Activated B cell treated with CpG ODN at 0.5 μM for 24 hours (primary cell): ENCODE results near the gene SENP6. TPM values are rescaled to one million over a fixed set of nuclear protein-coding genes. Genes with fewer than 3 reads are reported as not detected.
"Not testable (repeated sequence)": the region's sequence is repeated elsewhere in the genome, so short reads cannot be mapped to it uniquely, and the experiment has no call there.

Source experiments
- ATAC-seq: fragments of 200-7000 bp; cut with Tn5 transposase; one replicate; pipeline ENCODE4 v1.10.0; 2021; ENCODE audit warnings: low read depth, mild to moderate bottlenecking, moderate library complexity
- CTCF ChIA-PET: fragments of 350-600 bp; sonication (Branson Sonifier 250); formaldehyde crosslinking; loops from one replicate; lab custom pipeline; 2021; ENCODE audit warnings: antibody characterized with exemption; lab: Charles Lee
- POLR2A ChIA-PET: fragments of 350-600 bp; sonication (Branson Sonifier 250); formaldehyde crosslinking; loops from one replicate; lab custom pipeline; 2021; ENCODE audit warnings: antibody characterized with exemption; lab: Charles Lee
- DNase-seq: peaks from one replicate; pipeline ENCODE4 v3.0.0; 2022
- H3K27ac Mint-ChIP-seq: one replicate; pipeline ENCODE4 v1.8.0; 2020; ENCODE audit warnings: mixed read lengths
- H3K27me3 Mint-ChIP-seq: one replicate; pipeline ENCODE4 v1.8.0; 2021; ENCODE audit warnings: mixed read lengths
- H3K36me3 Mint-ChIP-seq: one replicate; pipeline ENCODE4 v1.8.0; 2021; ENCODE audit warnings: low read depth, mixed read lengths
- H3K4me1 Mint-ChIP-seq: one replicate; pipeline ENCODE4 v1.8.0; 2021; ENCODE audit warnings: mixed read lengths
- H3K4me3 Mint-ChIP-seq: one replicate; pipeline ENCODE4 v1.8.0; 2020; ENCODE audit warnings: mild to moderate bottlenecking, mixed read lengths
- H3K9me3 Mint-ChIP-seq: one replicate; pipeline ENCODE4 v1.8.0; 2020; ENCODE audit warnings: mixed read lengths
- intact Hi-C: fragments of 100-400 bp; cut with micrococcal nuclease; formaldehyde crosslinking; loops from one replicate; pipeline ENCODE4 v1.15.1; 2024
- total RNA-seq: library from RNA; stranded (reverse); gene quantifications from 2 replicates; pipeline ENCODE4 v1.2.3, GENCODE V29; 2022
- TF ChIP-seq, protein P1 (sequence below): fragments of 200-600 bp; IDR thresholded peaks from one replicate; pipeline ENCODE4 v1.8.0; 2022; ENCODE audit warnings: antibody characterized with exemption, mild to moderate bottlenecking

SENP6 gene
- total RNA-seq, 1 donor from 2014 or later, result 134 TPM

DNA sequence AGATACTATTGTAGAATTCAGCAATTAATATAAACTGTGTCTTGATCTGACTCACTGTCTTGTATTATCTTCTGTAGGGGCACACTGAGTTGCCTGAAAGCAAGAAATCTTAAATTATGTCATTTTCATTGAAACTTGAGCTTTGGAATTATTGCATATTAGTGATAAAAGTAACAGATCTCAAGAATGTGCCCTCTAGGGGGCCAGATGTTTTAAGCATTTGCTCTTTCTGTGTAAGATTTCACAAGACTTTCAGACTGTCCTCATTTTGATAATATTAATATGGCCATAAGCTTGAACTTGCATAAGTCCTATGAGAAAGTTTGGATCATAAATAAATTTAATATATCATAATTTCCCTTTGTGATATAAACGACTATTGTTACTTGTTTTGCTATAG is 91.9 kb downstream of the SENP6 start:
- intact Hi-C loops, result no loop called here
- ATAC-seq (no peak), DNase-seq (no peak)
- no peaks in the 10 kb centered on the region for H3K9me3 Mint-ChIP-seq
- H3K27ac Mint-ChIP-seq, result no peak overlapping the region
- no peaks in the 10 kb centered on the region for H3K27me3 Mint-ChIP-seq
- peaks cover 52% of the 10 kb centered on the region for H3K36me3 Mint-ChIP-seq
- ChIA-PET POLR2A (no interaction called here), CTCF (no interaction called here)
- H3K4me1 Mint-ChIP-seq, result no peaks in the 10 kb centered on the region
- TF ChIP-seq, protein P1, sequence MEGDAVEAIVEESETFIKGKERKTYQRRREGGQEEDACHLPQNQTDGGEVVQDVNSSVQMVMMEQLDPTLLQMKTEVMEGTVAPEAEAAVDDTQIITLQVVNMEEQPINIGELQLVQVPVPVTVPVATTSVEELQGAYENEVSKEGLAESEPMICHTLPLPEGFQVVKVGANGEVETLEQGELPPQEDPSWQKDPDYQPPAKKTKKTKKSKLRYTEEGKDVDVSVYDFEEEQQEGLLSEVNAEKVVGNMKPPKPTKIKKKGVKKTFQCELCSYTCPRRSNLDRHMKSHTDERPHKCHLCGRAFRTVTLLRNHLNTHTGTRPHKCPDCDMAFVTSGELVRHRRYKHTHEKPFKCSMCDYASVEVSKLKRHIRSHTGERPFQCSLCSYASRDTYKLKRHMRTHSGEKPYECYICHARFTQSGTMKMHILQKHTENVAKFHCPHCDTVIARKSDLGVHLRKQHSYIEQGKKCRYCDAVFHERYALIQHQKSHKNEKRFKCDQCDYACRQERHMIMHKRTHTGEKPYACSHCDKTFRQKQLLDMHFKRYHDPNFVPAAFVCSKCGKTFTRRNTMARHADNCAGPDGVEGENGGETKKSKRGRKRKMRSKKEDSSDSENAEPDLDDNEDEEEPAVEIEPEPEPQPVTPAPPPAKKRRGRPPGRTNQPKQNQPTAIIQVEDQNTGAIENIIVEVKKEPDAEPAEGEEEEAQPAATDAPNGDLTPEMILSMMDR, result no peak
- no peak overlapping the region for H3K4me3 Mint-ChIP-seq

DNA sequence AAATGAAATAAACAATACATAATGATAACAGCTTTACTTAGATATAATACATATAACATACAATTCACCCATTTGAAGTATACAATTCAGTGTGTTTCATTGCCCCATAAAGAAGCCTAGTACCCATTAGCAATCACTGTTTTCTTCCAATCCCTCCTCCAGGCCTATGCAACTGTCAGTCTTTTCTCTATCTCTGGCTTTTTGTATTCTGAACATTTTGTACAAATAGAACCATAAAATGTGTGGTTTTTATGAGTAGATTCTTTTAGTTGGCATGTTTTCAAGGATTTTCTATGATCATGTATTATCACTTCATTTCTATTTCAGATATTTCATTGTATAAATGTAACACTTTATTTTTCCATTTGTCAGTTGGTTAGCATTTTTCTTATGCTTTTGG is 92.7 kb downstream of the SENP6 start:
- Mint-ChIP-seq H3K4me3 (no peak overlapping the region), H3K4me1 (no peaks in the 10 kb centered on the region), H3K36me3 (peaks cover 51% of the 10 kb centered on the region), H3K27ac (no peak overlapping the region), H3K9me3 (no peaks in the 10 kb centered on the region), H3K27me3 (no peaks in the 10 kb centered on the region)
- POLR2A ChIA-PET, result no interaction called here
- CTCF ChIA-PET, result no interaction called here
- ATAC-seq (no peak), DNase-seq (no peak)
- intact Hi-C loops, result no loop called here
- TF ChIP-seq, protein P1, result no peak

DNA sequence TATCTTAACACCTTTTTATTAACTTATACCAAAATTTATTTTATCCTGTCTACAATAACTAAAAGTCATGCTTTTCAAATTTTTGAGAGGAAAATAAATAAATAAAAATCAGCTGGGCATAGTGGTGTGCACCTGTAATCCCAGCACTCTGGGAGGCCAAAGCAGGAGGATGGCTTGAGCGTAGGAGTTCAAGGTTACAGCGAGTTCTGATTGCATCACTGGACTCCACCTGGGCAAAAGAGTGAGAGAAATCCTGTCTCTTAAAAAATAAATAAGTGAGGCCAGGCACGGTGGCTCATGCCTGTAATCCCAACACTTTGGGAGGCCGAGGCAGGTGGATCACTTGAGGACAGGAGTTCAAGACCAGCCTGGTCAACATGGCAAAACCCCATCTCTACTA is 106.7 kb downstream of the SENP6 start:
- H3K27ac Mint-ChIP-seq, CTCF ChIA-PET, DNase-seq, POLR2A ChIA-PET, ATAC-seq, H3K4me1 Mint-ChIP-seq, H3K9me3 Mint-ChIP-seq, H3K4me3 Mint-ChIP-seq, H3K27me3 Mint-ChIP-seq, intact Hi-C loops: not testable (repeated sequence)
- H3K36me3 Mint-ChIP-seq, result peaks cover 58% of the 10 kb centered on the region

DNA sequence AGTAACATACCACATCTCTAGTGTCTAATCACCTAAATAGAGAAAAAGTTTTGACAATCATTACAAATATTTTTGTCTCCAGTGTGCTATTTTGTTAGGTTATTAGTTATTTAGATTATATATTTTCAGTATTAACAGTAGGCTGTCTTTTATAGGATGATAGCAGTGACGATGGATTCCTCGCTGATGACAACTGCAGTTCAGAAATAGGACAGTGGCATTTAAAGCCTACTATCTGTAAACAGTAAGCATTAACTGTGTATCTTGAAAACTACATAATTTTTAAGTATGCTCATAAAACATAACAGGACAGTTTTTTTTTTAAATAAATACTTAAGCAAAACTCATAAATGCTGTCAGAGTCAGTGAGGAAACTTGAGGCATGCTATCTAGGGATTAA is 109.5 kb downstream of the SENP6 start:
- Mint-ChIP-seq H3K27ac (no peak overlapping the region), H3K9me3 (no peaks in the 10 kb centered on the region), H3K27me3 (no peaks in the 10 kb centered on the region), H3K4me3 (no peak overlapping the region), H3K36me3 (peaks cover 57% of the 10 kb centered on the region), H3K4me1 (no peaks in the 10 kb centered on the region)
- DNase-seq (no peak), ATAC-seq (no peak)
- CTCF ChIA-PET, result no interaction called here
- intact Hi-C loops, result no loop called here
- POLR2A ChIA-PET, result no interaction called here
- TF ChIP-seq, protein P1, result no peak

DNA sequence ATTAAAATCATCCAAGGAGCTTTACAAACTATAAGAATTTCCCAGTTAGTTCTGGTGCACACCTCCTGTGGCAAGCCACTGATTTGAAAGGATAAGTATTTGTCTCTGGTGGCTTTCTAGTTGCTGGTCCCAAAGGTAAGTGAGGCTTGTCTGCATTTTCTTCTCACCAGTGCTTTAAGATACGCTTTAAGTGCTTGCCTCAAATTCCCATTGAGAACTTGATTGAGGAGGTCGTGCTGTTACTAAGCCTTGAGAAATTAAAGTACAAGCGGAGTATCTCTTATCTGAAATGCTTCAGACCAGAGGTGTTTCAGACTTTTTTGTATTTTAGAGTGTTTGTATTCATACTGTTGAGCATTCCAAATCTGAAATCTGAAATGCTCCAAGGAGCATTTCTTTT is 117.5 kb downstream of the SENP6 start:
- DNase-seq (no peak), ATAC-seq (no peak)
- H3K4me1 Mint-ChIP-seq, result no peaks in the 10 kb centered on the region
- H3K36me3 Mint-ChIP-seq, result peaks cover 21% of the 10 kb centered on the region
- ChIA-PET CTCF (no interaction called here), POLR2A (interaction anchor here (0.6 kb wide), 1 partner anchor 11 kb away, joined by 3 read pairs; no protein-coding TSS in a partner anchor)
- H3K9me3 Mint-ChIP-seq, result no peaks in the 10 kb centered on the region
- no peak overlapping the region for H3K27ac Mint-ChIP-seq
- TF ChIP-seq, protein P1, result no peak
- no peaks in the 10 kb centered on the region for H3K27me3 Mint-ChIP-seq
- intact Hi-C loops, result no loop called here
- no peak overlapping the region for H3K4me3 Mint-ChIP-seq

DNA sequence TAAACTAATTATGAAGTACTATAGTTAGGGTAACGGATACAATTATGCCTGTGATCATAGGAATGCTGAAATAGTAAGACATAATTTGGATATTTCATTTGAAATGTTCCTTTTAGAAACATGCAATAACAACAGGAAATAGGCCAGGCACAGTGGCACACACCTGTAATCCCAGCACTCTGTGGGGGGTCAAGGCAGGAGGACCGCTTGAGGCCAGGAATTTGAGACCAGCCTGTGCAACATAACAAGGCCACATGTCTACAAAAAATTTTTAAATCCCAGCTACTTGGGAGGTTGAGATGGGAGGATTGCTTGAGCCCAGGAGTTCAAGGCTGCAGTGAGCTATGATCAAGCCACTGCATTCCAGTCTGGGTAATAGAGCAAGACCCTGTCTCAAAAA is 121.7 kb downstream of the SENP6 start:
- ChIA-PET CTCF (no interaction called here), POLR2A (no interaction called here)
- intact Hi-C loops, result no loop called here
- no peak overlapping the region for H3K27ac Mint-ChIP-seq
- H3K4me1 Mint-ChIP-seq, result no peaks in the 10 kb centered on the region
- no peak overlapping the region for H3K4me3 Mint-ChIP-seq
- no peaks in the 10 kb centered on the region for H3K36me3 Mint-ChIP-seq
- TF ChIP-seq, protein P1, result no peak
- H3K9me3 Mint-ChIP-seq, result no peaks in the 10 kb centered on the region
- no peaks in the 10 kb centered on the region for H3K27me3 Mint-ChIP-seq
- ATAC-seq, result no peak
- no peak for DNase-seq
